Neuronal stem cell (in vitro differentiated cells): ENCODE results near the gene DGKB.

Experiments
- DNase-seq: peaks from one replicate; pipeline ENCODE4 v3.0.0-alpha.2; 2013; ENCODE audit warnings: low spot score
- H2AFZ ChIP-seq: one replicate; pipeline ENCODE4 v1.6.1; 2013; ENCODE audit warnings: mild to moderate bottlenecking, low read length, inconsistent platforms
- H2AK5ac ChIP-seq: 2 replicates; pipeline ENCODE4 v1.6.1; 2013; ENCODE audit warnings: low read depth, mild to moderate bottlenecking, inconsistent platforms, low read length, moderate library complexity, mixed read lengths
- H2BK120ac ChIP-seq: 2 replicates; pipeline ENCODE4 v1.6.1; 2013; ENCODE audit warnings: low read depth, mild to moderate bottlenecking, inconsistent platforms, low read length, moderate library complexity, mixed read lengths
- H2BK12ac ChIP-seq: one replicate; pipeline ENCODE4 v1.6.1; 2013; ENCODE audit warnings: low read length, inconsistent platforms
- H2BK15ac ChIP-seq: 2 replicates; pipeline ENCODE4 v1.6.1; 2013; ENCODE audit warnings: mild to moderate bottlenecking, low read length, inconsistent platforms, mixed read lengths
- H2BK5ac ChIP-seq: one replicate; pipeline ENCODE4 v1.6.1; 2013; ENCODE audit warnings: inconsistent platforms, mild to moderate bottlenecking, low read length, moderate library complexity
- H3K14ac ChIP-seq: one replicate; pipeline ENCODE4 v1.6.1; 2013; ENCODE audit warnings: low read length, inconsistent platforms
- H3K18ac ChIP-seq: 2 replicates; pipeline ENCODE4 v1.6.1; 2013; ENCODE audit warnings: low read length, inconsistent platforms
- H3K23ac ChIP-seq: 2 replicates; pipeline ENCODE4 v1.6.1; 2013; ENCODE audit warnings: low read depth, mild to moderate bottlenecking, mixed read lengths, low read length, inconsistent platforms; ENCODE audit not compliant: poor library complexity
- H3K27ac ChIP-seq: replicated peaks from 3 replicates; pipeline ENCODE4 v1.5.1; 2013; ENCODE audit warnings: low read length, inconsistent platforms
- H3K27me3 ChIP-seq, 3 experiments: 2 replicates each; pipeline ENCODE4 v1.6.1; 2013; ENCODE audit warnings: low read length in 3 of 3, mild to moderate bottlenecking in 2 of 3, inconsistent platforms in 1 of 3, low read depth in 1 of 3, mixed read lengths in 1 of 3, moderate library complexity in 1 of 3; ENCODE audit not compliant: control insufficient read depth in 3 of 3, insufficient read depth in 3 of 3
- H3K36me3 ChIP-seq, 2 donors: replicated peaks in 1 of 2; 2 replicates each; pipeline ENCODE4 v1.6.1; 2013; ENCODE audit warnings: low read length in 2 of 2; ENCODE audit not compliant: control insufficient read depth in 2 of 2, insufficient read depth in 2 of 2
- H3K4ac ChIP-seq: 2 replicates; pipeline ENCODE4 v1.6.1; 2013; ENCODE audit warnings: inconsistent platforms, mild to moderate bottlenecking, low read length, moderate library complexity
- H3K4me1 ChIP-seq, 2 donors: 1 replicate in 1 of 2; 2 replicates in 1 of 2; pipeline ENCODE4 v1.6.1; 2013; ENCODE audit warnings: low read length in 2 of 2, low read depth in 1 of 2; ENCODE audit not compliant: control insufficient read depth in 2 of 2, insufficient read depth in 1 of 2
- H3K4me2 ChIP-seq: one replicate; pipeline ENCODE4 v1.6.1; 2013; ENCODE audit warnings: mild to moderate bottlenecking, low read length, inconsistent platforms; ENCODE audit not compliant: insufficient read depth, poor library complexity, severe bottlenecking
- H3K4me3 ChIP-seq, 2 donors: 2 replicates each; pipeline ENCODE4 v1.5.1; 2013; ENCODE audit warnings: low read length in 2 of 2, mild to moderate bottlenecking in 2 of 2, inconsistent platforms in 1 of 2, moderate library complexity in 1 of 2
- H3K79me1 ChIP-seq: one replicate; pipeline ENCODE4 v1.6.1; 2013; ENCODE audit warnings: low read depth, mild to moderate bottlenecking, inconsistent platforms, low read length, moderate library complexity
- H3K9ac ChIP-seq: one replicate; pipeline ENCODE4 v1.6.1; 2013; ENCODE audit warnings: mild to moderate bottlenecking, low read depth, low read length, inconsistent platforms; ENCODE audit not compliant: poor library complexity
- H3K9me3 ChIP-seq, 2 donors: replicated peaks in 1 of 2; 2 replicates each; pipeline versions ENCODE3 to v1.6.1; 2013; ENCODE audit warnings: low read length in 2 of 2, mild to moderate bottlenecking in 2 of 2, inconsistent platforms in 1 of 2, low read depth in 1 of 2, mixed read lengths in 1 of 2, moderate library complexity in 1 of 2; ENCODE audit not compliant: control insufficient read depth in 2 of 2, insufficient read depth in 1 of 2
- H4K8ac ChIP-seq: one replicate; pipeline ENCODE4 v1.6.1; 2013; ENCODE audit warnings: low read depth, mild to moderate bottlenecking, inconsistent platforms, low read length, moderate library complexity
- H4K91ac ChIP-seq: one replicate; pipeline ENCODE4 v1.6.1; 2013; ENCODE audit warnings: low read length, low read depth, mild to moderate bottlenecking, inconsistent platforms; ENCODE audit not compliant: poor library complexity
- WGBS, 2 donors: extraction: QIAGEN DNeasy Blood & Tissue Kit; methylation state at CpG; one replicate each; pipeline ENCODE4 v1.1.7; 2013; ENCODE audit warnings: missing lambda C conversion rate in 2 of 2, mixed read lengths in 1 of 2; ENCODE audit not compliant: insufficient read length in 2 of 2, insufficient replicate concordance in 1 of 2; ENCODE audit errors: extremely low coverage in 2 of 2; 5-methylcytosine and 5-hydroxymethylcytosine counted together

DGKB gene

DNA sequence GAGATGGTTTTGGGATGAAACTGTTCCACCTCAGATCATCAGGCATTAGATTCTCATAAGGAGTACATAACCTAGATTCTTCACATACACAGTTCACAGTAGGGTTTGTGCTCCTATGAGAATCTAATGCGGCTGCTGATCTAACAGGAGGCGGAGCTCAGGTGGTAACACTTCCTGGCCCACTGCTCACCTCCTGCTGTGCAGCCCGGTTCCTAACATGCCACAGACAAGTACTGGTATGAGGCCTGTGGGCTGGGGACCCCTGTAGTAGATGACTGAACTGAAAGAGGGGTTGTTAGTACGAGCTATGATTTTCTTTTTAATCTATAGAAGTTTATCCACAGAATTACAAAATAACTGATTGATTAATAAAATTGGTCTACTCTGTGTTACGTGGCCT lies 48.1 kb downstream of the DGKB start:
- H2AK5ac ChIP-seq: no peak overlapping the region
- H3K14ac ChIP-seq: no peak overlapping the region
- H2BK12ac ChIP-seq: no peak overlapping the region
- H2AFZ ChIP-seq: no peak overlapping the region
- no peak for DNase-seq
- H3K9ac ChIP-seq: no peak overlapping the region
- H2BK5ac ChIP-seq: no peak overlapping the region
- no peak overlapping the region for H3K4ac ChIP-seq
- H3K18ac ChIP-seq: no peak overlapping the region
- no peaks in the 10 kb centered on the region for H3K9me3 ChIP-seq
- H3K4me3 ChIP-seq: no peak overlapping the region
- no peak overlapping the region for H3K27ac ChIP-seq
- no peaks in the 10 kb centered on the region for H3K27me3 ChIP-seq
- no peaks in the 10 kb centered on the region for H3K4me1 ChIP-seq
- no peak overlapping the region for H2BK120ac ChIP-seq
- no peak overlapping the region for H4K91ac ChIP-seq
- H2BK15ac ChIP-seq: no peak overlapping the region
- WGBS, 2 donors: no CpG with 5 or more reads among the region's 5 CpGs
- H3K4me2 ChIP-seq: no peak overlapping the region
- no peaks in the 10 kb centered on the region for H3K79me1 ChIP-seq
- no peak overlapping the region for H4K8ac ChIP-seq
- no peak overlapping the region for H3K23ac ChIP-seq
- H3K36me3 ChIP-seq: no peaks in the 10 kb centered on the region

DNA sequence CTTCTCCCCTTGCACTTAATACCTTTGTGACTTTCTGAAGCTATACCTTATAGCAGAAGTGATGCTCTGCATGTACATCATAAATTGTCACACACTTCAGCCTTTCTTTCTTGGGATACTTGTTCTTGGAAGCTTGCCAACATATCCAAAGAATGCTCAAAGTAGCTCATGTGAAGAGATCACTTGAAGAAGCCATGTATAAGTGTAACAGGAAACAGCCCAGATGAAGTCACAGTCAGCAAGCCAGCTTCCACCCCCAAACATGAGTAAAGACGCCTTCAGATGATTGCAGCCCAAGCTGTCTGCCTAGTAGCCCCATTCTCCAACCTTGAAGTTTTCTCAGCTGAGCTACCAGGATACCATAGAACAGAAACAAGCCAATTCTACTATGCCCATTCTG lies 50.9 kb downstream of the DGKB start:
- Histone ChIP-seq H3K9ac (no peak overlapping the region), H2BK120ac (no peak overlapping the region), H2AFZ (no peak overlapping the region), H2BK12ac (no peak overlapping the region), H3K4me2 (no peak overlapping the region), H3K4me1 (peaks cover 0 to under 1% of the 10 kb centered on the region in 2 donors), H3K18ac (no peak overlapping the region), H3K27me3 (no peaks in the 10 kb centered on the region), H3K9me3 (no peaks in the 10 kb centered on the region), H3K36me3 (no peaks in the 10 kb centered on the region), H4K8ac (no peak overlapping the region), H2BK15ac (no peak overlapping the region), H3K27ac (no peak overlapping the region), H4K91ac (no peak overlapping the region), H3K14ac (no peak overlapping the region), H3K4ac (no peak overlapping the region), H3K79me1 (no peaks in the 10 kb centered on the region), H2BK5ac (no peak overlapping the region), H3K23ac (no peak overlapping the region), H2AK5ac (no peak overlapping the region), H3K4me3 (no peak overlapping the region)
- no CpG with 5 or more reads among the region's 1 CpG for WGBS, 2 donors
- DNase-seq: no peak

DNA sequence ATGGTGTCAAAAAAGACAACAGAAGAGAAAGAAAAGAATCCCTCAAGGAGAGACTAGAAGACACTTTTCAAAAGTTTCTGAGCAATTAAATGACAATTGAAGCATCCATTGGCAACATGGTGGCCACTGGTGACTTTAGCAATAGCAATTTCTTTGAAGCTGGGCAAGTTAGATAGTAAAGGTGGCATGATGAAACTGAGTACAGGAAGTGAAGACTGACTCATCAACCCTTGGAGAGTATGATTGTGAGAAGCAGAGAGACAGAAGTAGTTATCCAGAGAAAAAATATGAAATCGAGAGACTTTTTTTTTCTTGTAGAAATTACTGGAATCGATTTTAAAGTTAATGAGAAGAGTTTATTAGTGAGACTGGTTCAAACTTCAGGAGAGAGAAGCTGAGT lies 52.5 kb downstream of the DGKB start:
- WGBS, 2 donors: 100% methylated on average over 1 of the region's 2 CpGs; no CpG with 5 or more reads in 1 of the 2 donors
- Histone ChIP-seq H3K9me3 (no peaks in the 10 kb centered on the region), H3K79me1 (no peaks in the 10 kb centered on the region), H3K27ac (no peak overlapping the region), H2BK5ac (no peak overlapping the region), H3K4me3 (no peak overlapping the region), H4K8ac (no peak overlapping the region), H2AK5ac (no peak overlapping the region), H2BK15ac (no peak overlapping the region), H3K36me3 (no peaks in the 10 kb centered on the region), H3K27me3 (no peaks in the 10 kb centered on the region), H3K4ac (no peak overlapping the region), H3K4me1 (peaks cover 0 to 3% of the 10 kb centered on the region in 2 donors), H4K91ac (no peak overlapping the region), H2AFZ (no peak overlapping the region), H3K18ac (no peak overlapping the region), H3K4me2 (no peak overlapping the region), H2BK12ac (no peak overlapping the region), H2BK120ac (no peak overlapping the region), H3K14ac (no peak overlapping the region), H3K23ac (no peak overlapping the region), H3K9ac (no peak overlapping the region)
- no peak for DNase-seq

DNA sequence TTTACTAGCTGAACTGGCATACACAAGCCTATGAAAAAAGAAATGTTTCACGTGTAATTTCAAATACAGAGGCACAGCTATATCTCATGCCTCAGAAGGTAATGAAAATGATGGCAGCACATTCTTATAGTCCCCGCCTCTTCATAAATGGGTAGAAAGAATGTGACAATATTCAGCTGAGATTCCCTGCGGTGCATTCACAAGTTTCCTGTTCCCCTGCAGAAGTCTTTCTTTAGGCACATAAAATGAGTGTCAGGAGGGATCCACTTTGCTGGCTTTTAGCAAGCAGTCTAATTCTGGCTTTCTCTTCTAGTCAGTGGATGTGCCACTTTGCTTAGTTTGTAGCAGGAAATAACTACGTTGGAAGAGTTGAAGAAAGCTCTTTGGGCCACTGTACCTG lies 56.1 kb downstream of the DGKB start:
- Histone ChIP-seq H3K23ac (no peak overlapping the region), H3K14ac (no peak overlapping the region), H3K4me1 (peaks cover 0 to 3% of the 10 kb centered on the region in 2 donors), H3K9me3 (no peaks in the 10 kb centered on the region), H4K91ac (no peak overlapping the region), H3K79me1 (no peaks in the 10 kb centered on the region), H3K9ac (no peak overlapping the region), H2BK5ac (no peak overlapping the region), H4K8ac (no peak overlapping the region), H3K18ac (no peak overlapping the region), H2BK15ac (no peak overlapping the region), H3K27me3 (no peaks in the 10 kb centered on the region), H3K36me3 (no peaks in the 10 kb centered on the region), H3K4me2 (no peak overlapping the region), H2BK12ac (no peak overlapping the region), H2AK5ac (no peak overlapping the region), H2AFZ (peak overlapping the region; percentile 13), H3K4me3 (no peak overlapping the region), H3K27ac (no peak overlapping the region), H2BK120ac (no peak overlapping the region), H3K4ac (no peak overlapping the region)
- WGBS, 2 donors: no CpG with 5 or more reads among the region's 4 CpGs
- DNase-seq: no peak
